Natural killer cell treated with Interleukin-12 subunit alpha and Interleukin-12 subunit beta and Interleukin-15 and Interleukin-18, amount 100 ng/mL, for 72 hours (primary cell): ENCODE results near the gene TMEM176A. TPM values are rescaled to one million over a fixed set of nuclear protein-coding genes. Genes with fewer than 3 reads are reported as not detected.
"Not testable (repeated sequence)": the region's sequence is repeated elsewhere in the genome, so short reads cannot be mapped to it uniquely, and the experiment has no call there.

Experiments used
- ATAC-seq, 2 donors: fragments of 150-1000 bp; cut with Tn5 transposase in 1 of 2; sonication (Bioruptor Pico), chemical (Tn5 transposase) in 1 of 2; 2 replicates each; pipeline ENCODE4 v1.10.0; 2021
- DNase-seq: peaks from one replicate; pipeline ENCODE4 v3.0.0; 2022; ENCODE audit warnings: low spot score
- H3K27ac Mint-ChIP-seq, 2 donors: 1 replicate in 1 of 2; 2 replicates in 1 of 2; pipeline ENCODE4 v1.8.0; 2022; ENCODE audit warnings: mixed read lengths in 2 of 2, mild to moderate bottlenecking in 1 of 2, moderate library complexity in 1 of 2
- H3K27me3 Mint-ChIP-seq, 2 donors: 1 replicate in 1 of 2; 2 replicates in 1 of 2; pipeline ENCODE4 v1.8.0; 2022; ENCODE audit warnings: mixed read lengths in 2 of 2
- H3K36me3 Mint-ChIP-seq: one replicate; pipeline ENCODE4 v1.8.0; 2022; ENCODE audit warnings: mixed read lengths
- H3K4me1 Mint-ChIP-seq, 2 donors: 1 replicate in 1 of 2; 2 replicates in 1 of 2; pipeline ENCODE4 v1.8.0; 2022; ENCODE audit warnings: low read depth in 2 of 2, mixed read lengths in 2 of 2, mild to moderate bottlenecking in 1 of 2
- H3K4me3 Mint-ChIP-seq: one replicate; pipeline ENCODE4 v1.8.0; 2022; ENCODE audit warnings: mixed read lengths
- H3K9me3 Mint-ChIP-seq: 2 replicates; pipeline ENCODE4 v1.8.0; 2022; ENCODE audit warnings: mixed read lengths
- total RNA-seq, 2 donors: library from RNA; stranded (reverse); gene quantifications; one replicate each; pipeline ENCODE4 v1.2.3, GENCODE V29; 2022

TMEM176A gene
- total RNA-seq, result under 1 TPM in 1 of 2 donors, not detected in 1; 0.64 TPM

- Mint-ChIP-seq H3K27me3 (peaks cover 36% of the 10 kb centered on the region in 2 donors), H3K4me1 (peaks cover 0 to 8% of the 10 kb centered on the region in 2 donors)
These were observed at the start of gene TMEM176A for GRCh38 chr7:150800581-150801241. Gene TMEM176A, plus strand, starts transcription at chr7:150800769. Its CDS starts 782 bp downstream, at chr7:150801551.

GRCh38 chr7:150751702-150752101 is 48.9 kb upstream of the TMEM176A start:
- Mint-ChIP-seq H3K36me3 (no peaks in the 10 kb centered on the region), H3K9me3 (no peaks in the 10 kb centered on the region), H3K27ac (peak overlapping the region in 1 of 2 donors; percentile 77), H3K4me1 (peaks cover 57 to 70% of the 10 kb centered on the region in 2 donors), H3K27me3 (no peaks in the 10 kb centered on the region), H3K4me3 (no peak overlapping the region)
- ATAC-seq (no peak), DNase-seq (no peak)

More at GRCh38 chr7:150800581-150801241, at the start of gene TMEM176A:
- H3K4me3 Mint-ChIP-seq, result peak within 1 kb of the TSS; percentile 49
- no peak for DNase-seq
- H3K9me3 Mint-ChIP-seq, result no peaks in the 10 kb centered on the region
- no peak within 1 kb of the TSS for H3K27ac Mint-ChIP-seq
- H3K36me3 Mint-ChIP-seq, result peaks cover under 1% of the 10 kb centered on the region
- ATAC-seq, result no peak

- ATAC-seq (no peak), DNase-seq (no peak)
- H3K27ac Mint-ChIP-seq, result peak overlapping the region; percentile 94 to 98
- no peaks in the 10 kb centered on the region for H3K36me3 Mint-ChIP-seq
- H3K27me3 Mint-ChIP-seq, result no peaks in the 10 kb centered on the region
- no peaks in the 10 kb centered on the region for H3K9me3 Mint-ChIP-seq
- H3K4me1 Mint-ChIP-seq, result peaks cover 55 to 57% of the 10 kb centered on the region in 2 donors
- H3K4me3 Mint-ChIP-seq, result no peak overlapping the region
These were observed 47.3 kb upstream of the TMEM176A start for GRCh38 chr7:150753239-150753638.

DNA sequence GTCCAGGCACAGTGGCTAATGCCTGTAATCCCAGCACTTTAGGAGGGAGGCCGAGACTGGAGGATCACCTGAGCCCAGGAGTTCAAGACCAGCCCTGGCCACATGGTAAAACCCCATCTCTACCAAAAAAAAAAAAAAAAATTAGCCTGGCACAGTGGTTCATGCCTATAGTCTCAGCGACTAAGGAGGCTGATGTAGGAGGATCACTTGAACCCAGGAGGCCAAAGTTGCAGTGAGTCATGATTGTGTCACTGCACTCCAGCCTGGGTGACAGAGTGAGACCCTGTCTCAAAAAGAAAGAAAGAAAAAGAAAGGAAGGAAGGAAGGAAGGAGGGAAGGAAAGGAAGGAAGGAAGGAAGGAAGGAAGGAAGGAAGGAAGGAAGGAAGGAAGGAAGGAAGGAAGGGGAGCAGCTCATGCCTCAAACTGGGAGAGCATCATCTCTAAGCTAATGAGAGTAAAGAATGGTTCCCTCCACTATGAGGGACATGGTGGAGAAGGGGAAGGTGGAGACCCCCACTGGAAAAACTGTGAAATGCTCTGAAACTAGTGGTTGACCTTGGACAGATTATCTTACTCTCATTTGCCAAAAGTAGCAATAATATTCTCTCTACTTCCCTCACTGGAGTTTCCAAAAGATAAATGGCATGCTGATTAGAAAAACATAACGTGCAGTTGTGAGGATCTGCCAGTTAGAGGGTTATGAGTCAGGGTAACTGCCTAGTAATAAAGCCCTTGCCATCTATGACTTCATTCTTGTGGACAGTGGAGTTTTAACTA is 46.6 kb upstream of the TMEM176A start:
- no peaks in the 10 kb centered on the region for H3K36me3 Mint-ChIP-seq
- H3K27ac Mint-ChIP-seq, result peak overlapping the region; percentile 94 to 98
- DNase-seq (no peak), ATAC-seq (peak; percentile 74 to 78)
- peaks cover 50% of the 10 kb centered on the region in 2 donors for H3K4me1 Mint-ChIP-seq
- H3K9me3 Mint-ChIP-seq, result no peaks in the 10 kb centered on the region
- peak overlapping the region; percentile 71 for H3K4me3 Mint-ChIP-seq
- no peaks in the 10 kb centered on the region for H3K27me3 Mint-ChIP-seq

DNA sequence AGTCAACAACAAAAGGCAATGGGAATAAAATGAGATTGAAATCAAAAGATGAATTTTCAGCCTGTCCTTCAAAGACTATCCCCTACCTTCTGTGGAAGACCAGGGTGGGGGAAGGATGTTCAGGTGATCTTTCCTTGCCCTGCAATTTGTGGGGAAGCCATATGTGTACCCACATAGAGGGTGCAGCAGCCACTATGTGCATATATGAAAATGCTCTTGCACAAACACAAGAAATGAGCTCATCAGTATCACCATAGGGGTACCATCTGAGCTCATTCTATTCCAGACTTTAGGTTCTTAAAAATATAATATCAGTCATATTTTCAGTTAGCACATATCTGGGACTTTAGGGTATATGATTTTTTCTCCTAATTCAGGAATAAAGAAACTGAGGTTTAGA is 45.6 kb upstream of the TMEM176A start:
- DNase-seq (no peak), ATAC-seq (peak; percentile 60 to 74)
- Mint-ChIP-seq H3K27me3 (no peaks in the 10 kb centered on the region), H3K36me3 (no peaks in the 10 kb centered on the region), H3K27ac (peak overlapping the region; percentile 94 to 98), H3K4me3 (peak overlapping the region; percentile 76), H3K9me3 (no peaks in the 10 kb centered on the region), H3K4me1 (peaks cover 43 to 49% of the 10 kb centered on the region in 2 donors)

GRCh38 chr7:150755473-150756099 is 45.0 kb upstream of the TMEM176A start:
- ATAC-seq (peak; percentile 84 to 89), DNase-seq (peak; percentile 74)
- Mint-ChIP-seq H3K27me3 (no peaks in the 10 kb centered on the region), H3K4me1 (peaks cover 38 to 43% of the 10 kb centered on the region in 2 donors), H3K27ac (peak overlapping the region; percentile 94 to 98), H3K36me3 (no peaks in the 10 kb centered on the region), H3K9me3 (no peaks in the 10 kb centered on the region), H3K4me3 (peak overlapping the region; percentile 76)

DNA sequence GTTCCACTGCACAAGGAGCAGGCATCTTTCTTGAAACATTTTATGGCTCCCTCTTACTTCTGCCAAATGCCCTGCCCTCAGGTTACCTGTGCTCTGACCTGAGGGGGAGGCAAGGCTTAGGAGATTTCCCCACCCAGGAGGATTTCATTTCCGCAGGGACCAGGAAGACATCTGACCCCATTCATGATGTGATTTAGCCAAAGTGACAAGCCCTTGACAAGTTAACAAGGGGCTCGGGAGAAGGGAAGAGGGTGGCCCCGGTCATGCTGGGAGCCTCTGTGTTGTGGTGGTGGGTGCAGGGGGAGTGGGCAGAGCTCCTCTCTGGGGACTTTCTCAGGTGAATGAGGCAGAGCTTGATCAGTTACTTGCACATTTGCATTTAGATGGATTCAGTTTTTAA is 44.4 kb upstream of the TMEM176A start:
- ATAC-seq (no peak), DNase-seq (no peak)
- Mint-ChIP-seq H3K4me1 (peaks cover 36 to 40% of the 10 kb centered on the region in 2 donors), H3K27me3 (no peaks in the 10 kb centered on the region), H3K4me3 (peak overlapping the region; percentile 76), H3K36me3 (peaks cover 2% of the 10 kb centered on the region), H3K9me3 (no peaks in the 10 kb centered on the region), H3K27ac (peak overlapping the region; percentile 94 to 98)

DNA sequence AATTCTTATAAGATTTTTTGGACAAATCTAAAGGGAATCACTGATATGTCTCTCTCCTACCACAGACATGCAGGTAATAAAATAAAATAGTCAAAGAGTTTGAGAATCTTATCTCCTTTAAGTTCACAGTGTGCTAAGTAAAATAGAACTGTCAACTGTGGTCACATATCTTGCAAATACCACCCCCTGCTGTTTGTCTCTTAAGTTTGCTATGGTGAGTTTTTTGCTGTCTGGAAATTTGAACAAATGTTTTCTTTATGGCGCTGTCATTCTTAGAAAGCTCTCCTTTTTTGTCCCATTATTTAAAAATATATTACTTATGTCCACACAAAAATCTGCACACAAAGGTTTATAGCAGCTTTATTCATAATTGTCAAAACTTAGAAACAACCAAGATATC is 43.7 kb upstream of the TMEM176A start:
- Mint-ChIP-seq H3K27ac (peak overlapping the region; percentile 94 to 98), H3K4me3 (peak overlapping the region; percentile 76), H3K36me3 (peaks cover 8% of the 10 kb centered on the region), H3K27me3 (no peaks in the 10 kb centered on the region), H3K9me3 (no peaks in the 10 kb centered on the region), H3K4me1 (peaks cover 33 to 40% of the 10 kb centered on the region in 2 donors)
- DNase-seq (no peak), ATAC-seq (no peak)

GRCh38 chr7:150759479-150759878 is 41.1 kb upstream of the TMEM176A start:
- Mint-ChIP-seq H3K27me3 (no peaks in the 10 kb centered on the region), H3K9me3 (no peaks in the 10 kb centered on the region), H3K4me3 (no peak overlapping the region), H3K4me1 (peaks cover 21 to 25% of the 10 kb centered on the region in 2 donors), H3K36me3 (peaks cover 8% of the 10 kb centered on the region), H3K27ac (no peak overlapping the region)
- ATAC-seq, result no peak
- DNase-seq, result no peak

DNA sequence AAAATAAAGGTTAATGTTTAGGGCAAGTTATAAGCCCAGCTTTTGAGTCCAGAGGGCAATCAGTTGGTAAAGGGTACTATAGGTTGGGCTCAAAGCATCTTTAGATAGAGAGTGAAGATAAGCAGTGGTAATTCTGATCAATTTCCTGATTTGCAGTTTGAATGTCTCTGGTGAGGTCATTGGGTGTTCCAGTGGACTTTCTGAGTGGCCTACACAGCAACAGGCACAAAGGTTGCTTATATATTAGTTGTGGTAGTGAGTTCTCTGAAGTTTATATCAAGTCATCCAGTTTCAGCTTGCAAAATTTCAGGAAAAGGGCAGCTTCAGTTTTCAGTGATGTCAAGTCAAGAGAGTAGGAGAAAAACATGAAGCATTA is 34.2 kb upstream of the TMEM176A start:
- Mint-ChIP-seq H3K27me3 (no peaks in the 10 kb centered on the region), H3K9me3 (no peaks in the 10 kb centered on the region), H3K4me3 (no peak overlapping the region), H3K27ac (no peak overlapping the region), H3K4me1 (no peaks in the 10 kb centered on the region), H3K36me3 (peaks cover 5% of the 10 kb centered on the region)
- ATAC-seq (no peak), DNase-seq (no peak)

DNA sequence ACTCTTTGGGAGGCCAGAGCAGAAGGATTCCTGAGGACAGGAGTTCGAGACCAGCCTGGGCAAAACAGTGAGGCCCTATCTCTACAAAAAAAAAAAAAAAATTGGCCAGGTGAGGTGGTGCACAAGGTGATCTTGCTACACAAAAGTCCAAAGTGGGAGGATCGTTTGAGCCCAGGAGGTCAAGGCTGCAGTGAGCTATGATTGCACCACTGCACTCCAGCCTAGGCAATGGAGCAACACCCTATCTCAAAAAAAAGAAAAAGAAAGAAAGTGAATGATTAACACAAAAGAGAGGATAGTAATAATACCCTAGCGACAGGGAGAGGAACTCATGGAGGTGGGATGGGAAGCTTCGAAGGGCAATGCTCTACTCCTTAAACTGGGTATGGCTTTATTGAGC is 30.8 kb upstream of the TMEM176A start:
- Mint-ChIP-seq H3K36me3 (peaks cover 9% of the 10 kb centered on the region), H3K4me1 (no peaks in the 10 kb centered on the region), H3K27me3 (no peaks in the 10 kb centered on the region), H3K4me3 (no peak overlapping the region), H3K9me3 (peaks cover 5% of the 10 kb centered on the region), H3K27ac (no peak overlapping the region)
- no peak for ATAC-seq
- no peak for DNase-seq

DNA sequence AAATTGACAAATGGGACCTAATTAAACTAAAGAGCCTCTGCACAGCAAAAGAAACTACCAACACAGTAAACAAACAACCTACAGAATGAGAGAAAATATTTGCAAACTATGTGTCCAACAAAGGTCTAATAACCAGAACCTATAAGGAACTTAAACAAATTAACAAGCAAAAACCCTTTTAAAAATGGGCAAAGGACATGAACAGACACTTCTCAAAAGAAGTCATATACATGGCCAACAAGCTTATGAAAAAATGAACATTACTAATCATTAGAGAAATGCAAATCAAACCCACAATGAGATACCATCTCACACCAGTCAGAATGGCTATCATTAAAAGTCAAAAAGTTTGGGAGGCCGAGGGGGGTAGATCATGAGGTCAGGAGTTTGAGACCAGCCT is 26.4 kb upstream of the TMEM176A start:
- peaks cover 0 to 11% of the 10 kb centered on the region in 2 donors for H3K27me3 Mint-ChIP-seq
- ATAC-seq, H3K27ac Mint-ChIP-seq, H3K36me3 Mint-ChIP-seq, DNase-seq, H3K4me3 Mint-ChIP-seq, H3K9me3 Mint-ChIP-seq, H3K4me1 Mint-ChIP-seq: not testable (repeated sequence)

- Mint-ChIP-seq H3K4me3 (no peak overlapping the region), H3K36me3 (peaks cover 9% of the 10 kb centered on the region), H3K27me3 (peaks cover 0 to 14% of the 10 kb centered on the region in 2 donors), H3K9me3 (peaks cover 5% of the 10 kb centered on the region), H3K27ac (no peak overlapping the region), H3K4me1 (peaks cover 23 to 26% of the 10 kb centered on the region in 2 donors)
- no peak for ATAC-seq
- no peak for DNase-seq
These were observed 22.4 kb upstream of the TMEM176A start for GRCh38 chr7:150778014-150778737.
